H1 (cell line): Measurements from ENCODE around the gene KLRC3. TPM values are rescaled to one million over a fixed set of nuclear protein-coding genes. Genes with fewer than 3 reads are reported as not detected.

ENCODE experiments used
- CTCF ChIA-PET: fragments of 300-600 bp; sonication (Branson Sonifier 250); formaldehyde crosslinking; loops from one replicate; lab custom pipeline; 2021; ENCODE audit not compliant: partially characterized antibody; lab: Charles Lee
- POLR2A ChIA-PET: fragments of 300-600 bp; sonication (Branson Sonifier 250); formaldehyde crosslinking; loops from one replicate; lab custom pipeline; 2021; ENCODE audit warnings: inconsistent platforms; ENCODE audit not compliant: partially characterized antibody; lab: Charles Lee
- DNase-seq, 2 experiments: peaks; one replicate each; pipeline versions ENCODE4 v3.0.0 to v3.0.0-alpha.2; 2010 to 2022; ENCODE audit warnings: low spot score in 2 of 2, low read depth in 1 of 2, mixed read lengths in 1 of 2
- FAIRE-seq: peaks from 2 replicates; lab custom pipeline; 2011; peaks lifted over from hg19 to GRCh38; lab: Jason Lieb, UNC
- H2AFZ ChIP-seq: 2 replicates; pipeline ENCODE4 v1.8.1; 2012; ENCODE audit warnings: low read length, inconsistent platforms
- H2AK5ac ChIP-seq: 2 replicates; pipeline ENCODE4 v1.6.1; 2013; ENCODE audit warnings: low read depth, low read length
- H2BK120ac ChIP-seq: replicated peaks from 2 replicates; pipeline ENCODE3; 2013; ENCODE audit warnings: low read depth, low read length, inconsistent platforms
- H2BK12ac ChIP-seq: 2 replicates; pipeline ENCODE4 v1.6.1; 2013; ENCODE audit warnings: low read depth, low read length
- H2BK15ac ChIP-seq: 2 replicates; pipeline ENCODE4 v1.6.1; 2013; ENCODE audit warnings: low read length
- H2BK20ac ChIP-seq: 2 replicates; pipeline ENCODE4 v1.6.1; 2013; ENCODE audit warnings: low read length
- H2BK5ac ChIP-seq: 2 replicates; pipeline ENCODE4 v1.6.1; 2013; ENCODE audit warnings: low read depth, low read length
- H3K14ac ChIP-seq: 2 replicates; pipeline ENCODE4 v1.6.1; 2013; ENCODE audit warnings: inconsistent platforms; ENCODE audit not compliant: insufficient read length
- H3K18ac ChIP-seq: 2 replicates; pipeline ENCODE4 v1.6.1; 2013; ENCODE audit warnings: low read length; ENCODE audit errors: extremely low read depth
- H3K23ac ChIP-seq: 2 replicates; pipeline ENCODE4 v1.6.1; 2013; ENCODE audit warnings: inconsistent platforms; ENCODE audit not compliant: insufficient read length
- H3K23me2 ChIP-seq: 2 replicates; pipeline ENCODE4 v1.6.1; 2013; ENCODE audit warnings: low read depth, low read length
- H3K27ac ChIP-seq: 2 replicates; pipeline ENCODE4 v1.6.1; 2011; ENCODE audit warnings: low read depth, low read length, inconsistent platforms
- H3K27me3 ChIP-seq, 4 experiments: replicated peaks in 1 of 4; 1 replicate in 1 of 4; 2 replicates in 3 of 4; pipeline versions ENCODE4 v1.6.1 to v1.8.1; 2011 to 2013; ENCODE audit warnings: low read length in 3 of 4, mild to moderate bottlenecking in 3 of 4, inconsistent platforms in 2 of 4, mixed read lengths in 2 of 4, moderate library complexity in 1 of 4; ENCODE audit not compliant: control insufficient read depth in 3 of 4, insufficient read depth in 3 of 4; ENCODE audit errors: extremely low read depth in 1 of 4
- H3K36me3 ChIP-seq, 4 experiments: 2 replicates each; pipeline versions ENCODE4 v1.6.1 to v1.8.1; 2011 to 2013; ENCODE audit warnings: mild to moderate bottlenecking in 4 of 4, low read length in 3 of 4, moderate library complexity in 2 of 4, control low read depth in 1 of 4, inconsistent platforms in 1 of 4; ENCODE audit not compliant: insufficient read depth in 4 of 4, control insufficient read depth in 2 of 4
- H3K4ac ChIP-seq: replicated peaks from 2 replicates; pipeline ENCODE3; 2013; ENCODE audit warnings: low read length, low read depth, mixed read lengths, inconsistent platforms; ENCODE audit not compliant: insufficient read length
- H3K4me1 ChIP-seq, 4 experiments: replicated peaks in 1 of 4; 1 replicate in 1 of 4; 2 replicates in 3 of 4; pipeline versions ENCODE4 v1.6.1 to v1.8.1; 2011 to 2013; ENCODE audit warnings: low read length in 3 of 4, inconsistent platforms in 2 of 4, mixed read lengths in 1 of 4; ENCODE audit not compliant: insufficient read depth in 4 of 4, control insufficient read depth in 3 of 4
- H3K4me2 ChIP-seq, 2 experiments: 2 replicates each; pipeline versions ENCODE4 v1.6.1 to v1.8.1; 2011 to 2013; ENCODE audit warnings: low read depth in 2 of 2, low read length in 2 of 2, control low read depth in 1 of 2, inconsistent platforms in 1 of 2, mild to moderate bottlenecking in 1 of 2; ENCODE audit not compliant: insufficient read depth in 1 of 2
- H3K4me3 ChIP-seq, 4 experiments: fragments of 200-600, 300-600 bp in 1 of 4; sonication (generic), shearing (Covaris generic), sonication (Bioruptor Twin) in 1 of 4; 2 replicates each; pipeline versions ENCODE4 v1.5.1 to v1.8.1; 2011 to 2016; ENCODE audit warnings: low read length in 4 of 4, low read depth in 3 of 4, control low read depth in 2 of 4, inconsistent platforms in 2 of 4, mild to moderate bottlenecking in 2 of 4, mixed read lengths in 1 of 4, moderate library complexity in 1 of 4; ENCODE audit not compliant: insufficient read depth in 2 of 4; ENCODE audit errors: extremely low read depth in 1 of 4
- H3K56ac ChIP-seq: replicated peaks from 2 replicates; pipeline ENCODE3; 2013; ENCODE audit warnings: low read depth, mild to moderate bottlenecking, mixed read lengths, low read length, inconsistent platforms; ENCODE audit not compliant: insufficient read length
- H3K79me1 ChIP-seq: 2 replicates; pipeline ENCODE4 v1.6.1; 2013; ENCODE audit warnings: low read depth, low read length, control low read depth
- H3K79me2 ChIP-seq, 2 experiments: 2 replicates each; pipeline versions ENCODE4 v1.6.1 to v1.8.1; 2012 to 2013; ENCODE audit warnings: low read length in 2 of 2, mild to moderate bottlenecking in 2 of 2, inconsistent platforms in 1 of 2; ENCODE audit not compliant: insufficient read depth in 2 of 2, control insufficient read depth in 1 of 2
- H3K9ac ChIP-seq, 4 experiments: replicated peaks in 1 of 4; 1 replicate in 1 of 4; 2 replicates in 3 of 4; pipeline versions ENCODE4 v1.6.1 to v1.8.1; 2011 to 2013; ENCODE audit warnings: low read depth in 3 of 4, low read length in 3 of 4, control low read depth in 2 of 4, mild to moderate bottlenecking in 2 of 4, moderate library complexity in 2 of 4, inconsistent platforms in 1 of 4; ENCODE audit errors: extremely low read depth in 1 of 4
- H3K9me3 ChIP-seq, 2 experiments: 2 replicates each; pipeline versions ENCODE4 v1.6.1 to v1.8.1; 2012 to 2013; ENCODE audit warnings: mild to moderate bottlenecking in 2 of 2, moderate library complexity in 2 of 2, control low read depth in 1 of 2, inconsistent platforms in 1 of 2, low read depth in 1 of 2, low read length in 1 of 2, mixed read lengths in 1 of 2; ENCODE audit not compliant: insufficient read depth in 2 of 2
- H4K20me1 ChIP-seq, 2 experiments: replicated peaks in 1 of 2; 2 replicates each; pipeline versions ENCODE3 to v1.8.1; 2011 to 2013; ENCODE audit warnings: inconsistent platforms in 2 of 2, low read length in 2 of 2, mild to moderate bottlenecking in 1 of 2; ENCODE audit not compliant: insufficient read depth in 2 of 2, control insufficient read depth in 1 of 2
- H4K5ac ChIP-seq: 2 replicates; pipeline ENCODE4 v1.6.1; 2013; ENCODE audit warnings: low read length, low read depth, mixed read lengths, inconsistent platforms; ENCODE audit not compliant: insufficient read length
- H4K8ac ChIP-seq: 2 replicates; pipeline ENCODE4 v1.8.0; 2013; ENCODE audit warnings: mild to moderate bottlenecking, moderate library complexity, low read length, inconsistent platforms; ENCODE audit not compliant: insufficient read depth; ENCODE audit errors: extremely low read depth
- H4K91ac ChIP-seq: replicated peaks from 2 replicates; pipeline ENCODE3; 2013; ENCODE audit warnings: low read length, mixed read lengths, inconsistent platforms; ENCODE audit not compliant: insufficient read length
- BRCA1 ChIP-seq: IDR thresholded peaks from 2 replicates; pipeline ENCODE4 v1.6.1; 2012; ENCODE audit warnings: low read depth, low read length, improper control_type of control experiment
- CEBPB ChIP-seq: IDR thresholded peaks from 2 replicates; pipeline ENCODE4 v1.6.1; 2012; ENCODE audit warnings: low read depth, low read length
- HDAC2 ChIP-seq, 2 experiments: fragments of 300-600 bp in 1 of 2; sonication (generic) in 1 of 2; IDR thresholded peaks; 2 replicates each; pipeline ENCODE4 v1.6.1; 2011 to 2012; ENCODE audit warnings: low read depth in 2 of 2, low read length in 2 of 2, mild to moderate bottlenecking in 2 of 2, moderate library complexity in 2 of 2, borderline replicate concordance in 1 of 2, inconsistent platforms in 1 of 2
- KDM5A ChIP-seq: fragments of 200-600 bp; IDR thresholded peaks from 2 replicates; pipeline ENCODE4 v1.7.1; 2012; ENCODE audit warnings: mild to moderate bottlenecking, low read length, inconsistent platforms, mixed read lengths
- SRF ChIP-seq: IDR thresholded peaks from 2 replicates; pipeline ENCODE4 v1.6.1; 2011; ENCODE audit warnings: mild to moderate bottlenecking, low read depth, low read length, moderate library complexity
- WGBS, 2 experiments: shearing (Covaris generic) in 1 of 2; methylation state at CpG; one replicate each; pipeline versions ENCODE4 v1.1.6 to v1.1.7; 2013 to 2015; ENCODE audit warnings: low lambda C conversion rate in 2 of 2, mixed read lengths in 2 of 2, inconsistent platforms in 1 of 2, low coverage in 1 of 2, missing lambda C conversion rate in 1 of 2; ENCODE audit not compliant: insufficient replicate concordance in 2 of 2, insufficient coverage in 1 of 2, insufficient read length in 1 of 2; ENCODE audit errors: extremely low coverage in 1 of 2, missing lambda C conversion rate in 1 of 2; 5-methylcytosine and 5-hydroxymethylcytosine counted together
- polyA plus RNA-seq, 7 experiments: library from polyadenylated mRNA; depleted of rRNA in 3 of 7; stranded (reverse) in 5 of 7; unstranded in 2 of 7; fragments of >200 nt in 5 of 7; fragments of 200-250 nt in 2 of 7; gene quantifications; 1 replicate in 5 of 7; 2 replicates in 1 of 7; 4 replicates in 1 of 7; pipeline versions ENCODE4 v1.2.1 to v1.2.3, GENCODE V29; 2011 to 2013; ENCODE audit warnings: missing spikeins in 2 of 7, mixed read lengths in 2 of 7
- total RNA-seq: library from RNA; stranded (reverse); fragmentation: NEBNext Ultra II Directional; extraction: Animal tissue kit (Norgen Biotek cat#: 25700); gene quantifications from 2 replicates; pipeline ENCODE4 v1.2.1, GENCODE V29; 2021

Gene KLRC3
- total and polyA plus RNA-seq, 2 of the 8 experiments (the other 6 are each of a cell fraction or from before 2014, with no cell fraction given): not detected

DNA sequence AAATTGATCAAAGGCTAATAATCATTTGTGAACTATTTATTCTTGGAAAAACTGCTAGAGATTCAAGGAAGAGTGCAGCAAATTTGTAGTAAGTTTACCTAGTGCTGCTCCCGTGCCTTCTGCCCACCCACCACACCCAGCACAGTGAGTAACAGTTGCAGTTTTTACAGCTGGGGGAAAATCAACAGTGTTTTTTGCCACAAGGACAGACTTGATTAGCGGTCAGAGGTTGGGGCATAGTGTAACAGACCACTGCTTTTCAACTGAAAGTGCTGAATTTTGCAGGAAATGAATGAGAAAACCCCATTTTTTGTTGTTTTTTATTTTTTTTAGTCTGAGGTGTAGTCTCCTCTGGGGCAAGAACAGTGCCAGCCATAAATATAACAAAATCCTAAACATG lies 23.1 kb downstream of the KLRC3 start:
- H4K5ac ChIP-seq: no peak overlapping the region
- no peak overlapping the region for H3K9ac ChIP-seq
- no peak for DNase-seq
- H2AK5ac ChIP-seq: no peak overlapping the region
- no peak for FAIRE-seq
- POLR2A ChIA-PET: no interaction called here
- H2BK15ac ChIP-seq: no peak overlapping the region
- no peak overlapping the region for H4K8ac ChIP-seq
- H3K23ac ChIP-seq: no peak overlapping the region
- H3K56ac ChIP-seq: no peak overlapping the region
- H3K4me2 ChIP-seq: no peak overlapping the region
- H3K79me1 ChIP-seq: no peaks in the 10 kb centered on the region
- no peak overlapping the region for H2BK5ac ChIP-seq
- no peak overlapping the region for H3K14ac ChIP-seq
- 90% methylated on average over 2 of the region's 2 CpGs; no CpG with 5 or more reads in 1 of the 2 experiments for WGBS, 2 experiments
- H3K4ac ChIP-seq: no peak overlapping the region
- H3K27me3 ChIP-seq: peaks cover 0 to 1% (median 0%) of the 10 kb centered on the region in 4 experiments; a peak in 1 of 7 replicates
- no peaks in the 10 kb centered on the region for H4K20me1 ChIP-seq
- no peak overlapping the region for H3K4me3 ChIP-seq
- H3K79me2 ChIP-seq: no peaks in the 10 kb centered on the region
- no peak overlapping the region for H3K18ac ChIP-seq
- no peak for TF ChIP-seq SRF
- no peak for TF ChIP-seq BRCA1
- TF ChIP-seq CEBPB: no peak
- TF ChIP-seq KDM5A: no peak
- no peak for TF ChIP-seq HDAC2 (IDR thresholded peaks at IDR 0.05; ENCODE audit: borderline replicate concordance in 1 of 2, low read depth in 2 of 2, low read length in 2 of 2)
- TF ChIP-seq, all 59 proteins: peak for 0
- CTCF ChIA-PET: interaction anchor here (0.8 kb wide), 1 partner anchor 11 kb away, joined by 3 read pairs; no protein-coding TSS in a partner anchor
- no peaks in the 10 kb centered on the region for H3K36me3 ChIP-seq
- no peak overlapping the region for H4K91ac ChIP-seq
- H3K27ac ChIP-seq: no peak overlapping the region
- H2BK120ac ChIP-seq: no peak overlapping the region
- H2AFZ ChIP-seq: no peak overlapping the region; the same call in 1 of the 2 replicates
- H3K4me1 ChIP-seq: no peaks in the 10 kb centered on the region
- no peaks in the 10 kb centered on the region for H3K23me2 ChIP-seq
- H3K9me3 ChIP-seq: no peaks in the 10 kb centered on the region
- H2BK12ac ChIP-seq: no peak overlapping the region
- no peak overlapping the region for H2BK20ac ChIP-seq
